Measurements from ENCODE around the gene TSEN54. TPM values are rescaled to one million over a fixed set of nuclear protein-coding genes. Genes with fewer than 3 reads are reported as not detected.
A peak's percentile ranks its signal among the peaks of the same experiment; 100 is the strongest.

Gene TSEN54
- total RNA-seq, 1 donor from 2014 or later = 92.7 TPM

- peak overlapping the region; percentile 69 to 71 for H3K27ac ChIP-seq
- DNase-seq (ENCODE audit: low spot score in 2 of 2) = no peak
- no peak overlapping the region for H3K4me3 ChIP-seq
- TF ChIP-seq CTCF (IDR thresholded peaks at IDR 0.05) = no peak
- H3K9me3 ChIP-seq = no peaks in the 10 kb centered on the region
- H3K36me3 ChIP-seq = peaks cover 57 to 81% of the 10 kb centered on the region in 2 donors
- intact Hi-C loops (cut with DNase I) = loop anchor here (5.0 kb wide), 1 partner anchor 46 kb away; the partner anchor contains the start of gene TMEM94
- H3K4me1 ChIP-seq = peaks cover 2 to 12% of the 10 kb centered on the region in 2 donors
- no peaks in the 10 kb centered on the region for H3K27me3 ChIP-seq
Measured at GRCh38 chr17:75502721-75503329, 13.5 kb upstream of the TSEN54 start.

- H3K27ac ChIP-seq = no peak overlapping the region
- intact Hi-C loops (cut with DNase I) = loop anchor here (5.0 kb wide), 1 partner anchor 46 kb away; the partner anchor contains the start of gene TMEM94
Measured at GRCh38 chr17:75503337-75503950, 12.9 kb upstream of the TSEN54 start.

GRCh38 chr17:75503976-75504346, 12.4 kb upstream of the TSEN54 start:
- Histone ChIP-seq H3K36me3 (peaks cover 48 to 71% of the 10 kb centered on the region in 2 donors), H3K4me3 (no peak overlapping the region)
- intact Hi-C loops (cut with DNase I) = loop anchor here (5.0 kb wide), 1 partner anchor 47 kb away; the partner anchor contains the start of gene TMEM94

More at GRCh38 chr17:75503337-75503950, 12.9 kb upstream of the TSEN54 start:
- Histone ChIP-seq H3K36me3 (peaks cover 53 to 75% of the 10 kb centered on the region in 2 donors), H3K9me3 (no peaks in the 10 kb centered on the region), H3K4me1 (peaks cover 2 to 12% of the 10 kb centered on the region in 2 donors), H3K4me3 (no peak overlapping the region), H3K27me3 (no peaks in the 10 kb centered on the region)
- TF ChIP-seq CTCF (IDR thresholded peaks at IDR 0.05) = no peak
- DNase-seq (ENCODE audit: low spot score in 2 of 2) = no peak

GRCh38 chr17:75504347-75505151, 11.8 kb upstream of the TSEN54 start:
- H3K27ac ChIP-seq = no peak overlapping the region
- no peaks in the 10 kb centered on the region for H3K9me3 ChIP-seq
- H3K4me1 ChIP-seq = peaks cover 2 to 20% of the 10 kb centered on the region in 2 donors
- no peaks in the 10 kb centered on the region for H3K27me3 ChIP-seq
- intact Hi-C loops (cut with DNase I) = loop anchor here (5.0 kb wide), 1 partner anchor 47 kb away; the partner anchor contains the start of gene TMEM94
- H3K4me3 ChIP-seq = no peak overlapping the region
- H3K36me3 ChIP-seq = peaks cover 45 to 66% of the 10 kb centered on the region in 2 donors
- DNase-seq (ENCODE audit: low spot score in 2 of 2) = no peak
- peak in 1 of 3 experiments; percentile 50 for TF ChIP-seq CTCF (IDR thresholded peaks at IDR 0.05)

More at GRCh38 chr17:75503976-75504346, 12.4 kb upstream of the TSEN54 start:
- no peak for TF ChIP-seq CTCF (IDR thresholded peaks at IDR 0.05)
- Histone ChIP-seq H3K9me3 (no peaks in the 10 kb centered on the region), H3K27me3 (no peaks in the 10 kb centered on the region), H3K27ac (no peak overlapping the region), H3K4me1 (peaks cover 2 to 16% of the 10 kb centered on the region in 2 donors)
- DNase-seq (ENCODE audit: low spot score in 2 of 2) = no peak

GRCh38 chr17:75505152-75505409, 11.2 kb upstream of the TSEN54 start:
- no peaks in the 10 kb centered on the region for H3K27me3 ChIP-seq
- H3K36me3 ChIP-seq = peaks cover 45 to 62% of the 10 kb centered on the region in 2 donors
- no peak for TF ChIP-seq CTCF (IDR thresholded peaks at IDR 0.05)
- H3K4me1 ChIP-seq = peaks cover 2 to 25% of the 10 kb centered on the region in 2 donors
- DNase-seq (ENCODE audit: low spot score in 2 of 2) = no peak
- intact Hi-C loops (cut with DNase I) = no loop called here
- no peaks in the 10 kb centered on the region for H3K9me3 ChIP-seq
- H3K27ac ChIP-seq = no peak overlapping the region
- no peak overlapping the region for H3K4me3 ChIP-seq

Data from ascending aorta (tissue), 2 donors.